ENCODE results near the gene HTRA1.

Gene HTRA1

GRCh38 chr10:122497241-122497640 is 35.9 kb downstream of the HTRA1 start:
- TF ChIP-seq CTCF (IDR thresholded peaks at IDR 0.05; ENCODE audit: control extremely low read depth, extremely low read depth, low read depth, missing control alignments): no peak
- POLR2A ChIA-PET: interaction anchor here (0.6 kb wide), 1 partner anchor 1903 kb away, joined by 4 read pairs; no protein-coding TSS in a partner anchor
- no peak for DNase-seq (ENCODE audit: extremely low spot score)
- CTCF ChIA-PET: interaction anchor here (1.3 to 1.7 kb wide), 2 partner anchors 8 to 62 kb away, joined by 3 to 7 read pairs; no protein-coding TSS in a partner anchor

GRCh38 chr10:122498521-122498920 is 37.2 kb downstream of the HTRA1 start:
- no peak for TF ChIP-seq CTCF (IDR thresholded peaks at IDR 0.05; ENCODE audit: control extremely low read depth, extremely low read depth, low read depth, missing control alignments)
- CTCF ChIA-PET: interaction anchor here (1.2 kb wide), 1 partner anchor 56 kb away, joined by 3 read pairs; no protein-coding TSS in a partner anchor
- DNase-seq (ENCODE audit: extremely low spot score): no peak
- POLR2A ChIA-PET: no interaction called here

GRCh38 chr10:122499012-122499411 is 37.7 kb downstream of the HTRA1 start:
- ChIA-PET CTCF (interaction anchor here (1.2 kb wide), 1 partner anchor 56 kb away, joined by 3 read pairs; no protein-coding TSS in a partner anchor), POLR2A (no interaction called here)
- no peak for DNase-seq (ENCODE audit: extremely low spot score)
- no peak for TF ChIP-seq CTCF (IDR thresholded peaks at IDR 0.05; ENCODE audit: control extremely low read depth, extremely low read depth, low read depth, missing control alignments)

GRCh38 chr10:122499491-122499941 is 38.2 kb downstream of the HTRA1 start:
- ChIA-PET POLR2A (no interaction called here), CTCF (no interaction called here)
- TF ChIP-seq CTCF (IDR thresholded peaks at IDR 0.05; ENCODE audit: control extremely low read depth, extremely low read depth, low read depth, missing control alignments): no peak
- DNase-seq (ENCODE audit: extremely low spot score): no peak

- TF ChIP-seq CTCF (IDR thresholded peaks at IDR 0.05; ENCODE audit: control extremely low read depth, extremely low read depth, low read depth, missing control alignments): no peak
- no peak for DNase-seq (ENCODE audit: extremely low spot score)
- POLR2A ChIA-PET: no interaction called here
These were observed 38.8 kb downstream of the HTRA1 start for GRCh38 chr10:122500194-122500593.

GRCh38 chr10:122500726-122501125 is 39.4 kb downstream of the HTRA1 start:
- POLR2A ChIA-PET: no interaction called here
- DNase-seq (ENCODE audit: extremely low spot score): no peak
- no peak for TF ChIP-seq CTCF (IDR thresholded peaks at IDR 0.05; ENCODE audit: control extremely low read depth, extremely low read depth, low read depth, missing control alignments)
- CTCF ChIA-PET: no interaction called here

More at GRCh38 chr10:122500194-122500593, 38.8 kb downstream of the HTRA1 start:
- CTCF ChIA-PET: no interaction called here

Measured in GM10248 (cell line).